Naive thymus-derived CD4-positive, alpha-beta T cell (primary cell): ENCODE measurements around the gene SLCO6A1. TPM values are rescaled to one million over a fixed set of nuclear protein-coding genes. Genes with fewer than 3 reads are reported as not detected.

Experiments
- ATAC-seq: fragments of 150-1000 bp; cut with Tn5 transposase; 2 replicates; pipeline ENCODE4 v1.10.0; 2021; ENCODE audit warnings: mild to moderate bottlenecking, moderate library complexity
- CTCF ChIA-PET: fragments of 350-600 bp; sonication (Branson Sonifier 250); formaldehyde crosslinking; loops from one replicate; lab custom pipeline; 2021; ENCODE audit warnings: antibody characterized with exemption; lab: Charles Lee
- POLR2A ChIA-PET: fragments of 350-600 bp; sonication (Branson Sonifier 250); formaldehyde crosslinking; loops from one replicate; lab custom pipeline; 2021; ENCODE audit warnings: antibody characterized with exemption, inconsistent platforms; lab: Charles Lee
- DNase-seq, 9 donors: peaks; one replicate each; pipeline versions ENCODE4 v3.0.0 to v3.0.0-alpha.2; 2020 to 2022; ENCODE audit warnings: mixed read lengths in 1 of 9
- H3K27ac ChIP-seq: one replicate; pipeline ENCODE4 v1.7.0; 2013; ENCODE audit warnings: mild to moderate bottlenecking, low read depth, low read length, moderate library complexity
- H3K27me3 ChIP-seq, 2 donors: one replicate each; pipeline ENCODE4 v1.7.0; 2013; ENCODE audit warnings: low read length in 2 of 2, mild to moderate bottlenecking in 2 of 2, moderate library complexity in 2 of 2; ENCODE audit not compliant: control insufficient read depth in 2 of 2, insufficient read depth in 2 of 2
- H3K36me3 ChIP-seq, 3 experiments: 1 replicate in 2 of 3; 2 replicates in 1 of 3; pipeline ENCODE4 v1.7.0; 2013; ENCODE audit warnings: low read length in 3 of 3, mild to moderate bottlenecking in 3 of 3, moderate library complexity in 1 of 3; ENCODE audit not compliant: insufficient read depth in 3 of 3, control insufficient read depth in 2 of 3
- H3K4me1 ChIP-seq, 2 donors: one replicate each; pipeline ENCODE4 v1.7.0; 2013; ENCODE audit warnings: low read length in 2 of 2, mild to moderate bottlenecking in 2 of 2, moderate library complexity in 1 of 2; ENCODE audit not compliant: control insufficient read depth in 2 of 2, insufficient read depth in 2 of 2
- H3K4me3 ChIP-seq: 2 replicates; pipeline ENCODE4 v1.7.0; 2013; ENCODE audit warnings: mild to moderate bottlenecking, low read length
- H3K9me3 ChIP-seq, 3 experiments: 1 replicate in 2 of 3; 2 replicates in 1 of 3; pipeline ENCODE4 v1.7.0; 2013; ENCODE audit warnings: low read length in 3 of 3; ENCODE audit not compliant: control insufficient read depth in 2 of 3
- H3K27ac Mint-ChIP-seq, 9 donors: one replicate each; pipeline ENCODE4 v1.8.0; 2020 to 2022; ENCODE audit warnings: mixed read lengths in 9 of 9, mild to moderate bottlenecking in 8 of 9, moderate library complexity in 5 of 9, inconsistent platforms in 2 of 9
- H3K27me3 Mint-ChIP-seq, 5 donors: one replicate each; pipeline ENCODE4 v1.8.0; 2021 to 2022; ENCODE audit warnings: mixed read lengths in 5 of 5, mild to moderate bottlenecking in 1 of 5
- H3K36me3 Mint-ChIP-seq, 5 donors: one replicate each; pipeline ENCODE4 v1.8.0; 2020 to 2022; ENCODE audit warnings: mixed read lengths in 5 of 5, mild to moderate bottlenecking in 3 of 5, inconsistent platforms in 1 of 5
- H3K4me1 Mint-ChIP-seq, 7 donors: one replicate each; pipeline ENCODE4 v1.8.0; 2020 to 2022; ENCODE audit warnings: mixed read lengths in 7 of 7, mild to moderate bottlenecking in 3 of 7, inconsistent platforms in 1 of 7
- H3K4me3 Mint-ChIP-seq, 10 donors: one replicate each; pipeline ENCODE4 v1.8.0; 2020 to 2022; ENCODE audit warnings: mild to moderate bottlenecking in 10 of 10, mixed read lengths in 10 of 10, moderate library complexity in 6 of 10, inconsistent platforms in 2 of 10
- H3K9me3 Mint-ChIP-seq, 11 donors: one replicate each; pipeline ENCODE4 v1.8.0; 2020 to 2022; ENCODE audit warnings: mixed read lengths in 11 of 11, mild to moderate bottlenecking in 4 of 11, inconsistent platforms in 1 of 11, moderate library complexity in 1 of 11
- intact Hi-C, 2 donors: fragments of 100-400 bp; cut with micrococcal nuclease; formaldehyde crosslinking; loops; one replicate each; pipeline ENCODE4 v1.15.1; 2023
- polyA plus RNA-seq, 2 donors: library from polyadenylated mRNA; unstranded; fragments of 300-500 nt; fragmentation: Illumina TruSeq; gene quantifications; one replicate each; pipeline ENCODE4 v1.2.3, GENCODE V29; 2021
- total RNA-seq, 6 experiments: library from RNA in 5 of 6; stranded (reverse) in 5 of 6; gene quantifications; 1 replicate in 5 of 6; 2 replicates in 1 of 6; pipeline ENCODE4 v1.2.3 and lab custom pipeline; 2021 to 2026

SLCO6A1 gene
- total and polyA plus RNA-seq, 7 experiments from 2014 or later, result not detected

GRCh38 chr5:102453716-102454115, 45.1 kb downstream of the SLCO6A1 start:
- DNase-seq, result no peak
- no peaks in the 10 kb centered on the region for H3K36me3 ChIP-seq
- Mint-ChIP-seq H3K36me3 (no peaks in the 10 kb centered on the region), H3K27ac (no peak overlapping the region), H3K9me3 (peaks cover 0 to 7% (median 2%) of the 10 kb centered on the region in 11 donors), H3K4me3 (peak overlapping the region in 1 of 10 donors; percentile 35), H3K4me1 (peaks cover 0 to 8% (median 0%) of the 10 kb centered on the region in 7 donors), H3K27me3 (peaks cover 0 to 11% (median 0%) of the 10 kb centered on the region in 5 donors)
- no peak overlapping the region for H3K4me3 ChIP-seq
- ChIA-PET POLR2A (no interaction called here), CTCF (no interaction called here)
- H3K27ac ChIP-seq, result no peak overlapping the region
- H3K9me3 ChIP-seq, result no peaks in the 10 kb centered on the region
- H3K27me3 ChIP-seq, result no peaks in the 10 kb centered on the region
- intact Hi-C loops, result no loop called here
- no peak for ATAC-seq
- no peaks in the 10 kb centered on the region for H3K4me1 ChIP-seq

- H3K4me3 ChIP-seq, result no peak overlapping the region
- peaks cover 0 to 11% (median 0%) of the 10 kb centered on the region in 5 donors for H3K27me3 Mint-ChIP-seq
- H3K4me1 Mint-ChIP-seq, result peaks cover 0 to 8% (median 0%) of the 10 kb centered on the region in 7 donors
- no peaks in the 10 kb centered on the region for H3K36me3 ChIP-seq
- H3K27ac Mint-ChIP-seq, result no peak overlapping the region
- ChIA-PET POLR2A (no interaction called here), CTCF (no interaction called here)
- H3K4me3 Mint-ChIP-seq, result no peak overlapping the region
- no peaks in the 10 kb centered on the region for H3K9me3 ChIP-seq
- DNase-seq (no peak), ATAC-seq (no peak)
- intact Hi-C loops, result no loop called here
- H3K27ac ChIP-seq, result no peak overlapping the region
- peaks cover 0 to 12% (median 4%) of the 10 kb centered on the region in 11 donors for H3K9me3 Mint-ChIP-seq
- no peaks in the 10 kb centered on the region for H3K27me3 ChIP-seq
- H3K36me3 Mint-ChIP-seq, result no peaks in the 10 kb centered on the region
- H3K4me1 ChIP-seq, result no peaks in the 10 kb centered on the region
Measured at GRCh38 chr5:102451082-102451481, 47.7 kb downstream of the SLCO6A1 start.

GRCh38 chr5:102450313-102450990, 48.3 kb downstream of the SLCO6A1 start:
- H3K27ac ChIP-seq, result no peak overlapping the region
- H3K4me3 ChIP-seq, result no peak overlapping the region
- H3K27me3 Mint-ChIP-seq, result peaks cover 0 to 11% (median 0%) of the 10 kb centered on the region in 5 donors
- H3K9me3 ChIP-seq, result no peaks in the 10 kb centered on the region
- H3K4me1 Mint-ChIP-seq, result peaks cover 0 to 8% (median 0%) of the 10 kb centered on the region in 7 donors
- intact Hi-C loops, result no loop called here
- H3K27me3 ChIP-seq, result no peaks in the 10 kb centered on the region
- no peak overlapping the region for H3K27ac Mint-ChIP-seq
- ChIA-PET POLR2A (no interaction called here), CTCF (no interaction called here)
- ATAC-seq, result no peak
- H3K36me3 ChIP-seq, result no peaks in the 10 kb centered on the region
- H3K36me3 Mint-ChIP-seq, result no peaks in the 10 kb centered on the region
- no peak for DNase-seq
- no peak overlapping the region for H3K4me3 Mint-ChIP-seq
- peaks cover 0 to 13% (median 4%) of the 10 kb centered on the region in 11 donors for H3K9me3 Mint-ChIP-seq
- no peaks in the 10 kb centered on the region for H3K4me1 ChIP-seq

GRCh38 chr5:102433473-102433872, 65.3 kb downstream of the SLCO6A1 start:
- H3K27me3 ChIP-seq, result no peaks in the 10 kb centered on the region
- no peak overlapping the region for H3K27ac Mint-ChIP-seq
- no peaks in the 10 kb centered on the region for H3K4me1 ChIP-seq
- H3K4me3 ChIP-seq, result no peak overlapping the region
- H3K9me3 ChIP-seq, result no peaks in the 10 kb centered on the region
- DNase-seq, result no peak
- H3K27me3 Mint-ChIP-seq, result peaks cover 0 to 6% (median 0%) of the 10 kb centered on the region in 5 donors
- no peaks in the 10 kb centered on the region for H3K36me3 Mint-ChIP-seq
- no peaks in the 10 kb centered on the region for H3K36me3 ChIP-seq
- CTCF ChIA-PET, result no interaction called here
- no peak for ATAC-seq
- H3K4me1 Mint-ChIP-seq, result no peaks in the 10 kb centered on the region
- intact Hi-C loops, result no loop called here
- no peak overlapping the region for H3K27ac ChIP-seq
- H3K9me3 Mint-ChIP-seq, result peaks cover 0 to 17% (median 6%) of the 10 kb centered on the region in 11 donors
- POLR2A ChIA-PET, result no interaction called here
- no peak overlapping the region for H3K4me3 Mint-ChIP-seq

- no peaks in the 10 kb centered on the region for H3K36me3 Mint-ChIP-seq
- intact Hi-C loops, result no loop called here
- ATAC-seq (no peak), DNase-seq (no peak)
- Histone ChIP-seq H3K27me3 (no peaks in the 10 kb centered on the region), H3K4me3 (no peak overlapping the region), H3K4me1 (no peaks in the 10 kb centered on the region), H3K36me3 (no peaks in the 10 kb centered on the region), H3K9me3 (no peaks in the 10 kb centered on the region), H3K27ac (no peak overlapping the region)
- no peak overlapping the region for H3K4me3 Mint-ChIP-seq
- POLR2A ChIA-PET, result no interaction called here
- peaks cover 0 to 7% (median 0%) of the 10 kb centered on the region in 5 donors for H3K27me3 Mint-ChIP-seq
- no peaks in the 10 kb centered on the region for H3K4me1 Mint-ChIP-seq
- CTCF ChIA-PET, result no interaction called here
- H3K27ac Mint-ChIP-seq, result no peak overlapping the region
- H3K9me3 Mint-ChIP-seq, result peaks cover 2 to 29% (median 11%) of the 10 kb centered on the region in 11 donors
Measured at GRCh38 chr5:102421647-102422046, 77.2 kb downstream of the SLCO6A1 start.

GRCh38 chr5:102418531-102418930, 80.3 kb downstream of the SLCO6A1 start:
- H3K27me3 Mint-ChIP-seq, result peaks cover 0 to 7% (median 0%) of the 10 kb centered on the region in 5 donors
- peaks cover 0 to 12% (median 3%) of the 10 kb centered on the region in 11 donors for H3K9me3 Mint-ChIP-seq
- intact Hi-C loops, result no loop called here
- H3K27ac Mint-ChIP-seq, result no peak overlapping the region
- Histone ChIP-seq H3K36me3 (no peaks in the 10 kb centered on the region), H3K27me3 (no peaks in the 10 kb centered on the region), H3K27ac (no peak overlapping the region), H3K4me1 (no peaks in the 10 kb centered on the region), H3K4me3 (no peak overlapping the region), H3K9me3 (no peaks in the 10 kb centered on the region)
- no peaks in the 10 kb centered on the region for H3K4me1 Mint-ChIP-seq
- ChIA-PET POLR2A (no interaction called here), CTCF (no interaction called here)
- ATAC-seq, result no peak
- H3K36me3 Mint-ChIP-seq, result no peaks in the 10 kb centered on the region
- no peak for DNase-seq
- no peak overlapping the region for H3K4me3 Mint-ChIP-seq

GRCh38 chr5:102414448-102414847, 84.4 kb downstream of the SLCO6A1 start:
- no peaks in the 10 kb centered on the region for H3K4me1 Mint-ChIP-seq
- intact Hi-C loops, result no loop called here
- H3K9me3 ChIP-seq, result no peaks in the 10 kb centered on the region

More at GRCh38 chr5:102414448-102414847, 84.4 kb downstream of the SLCO6A1 start:
- Histone ChIP-seq H3K4me1 (no peaks in the 10 kb centered on the region), H3K4me3 (no peak overlapping the region), H3K27me3 (no peaks in the 10 kb centered on the region), H3K36me3 (no peaks in the 10 kb centered on the region), H3K27ac (no peak overlapping the region)
- Mint-ChIP-seq H3K4me3 (no peak overlapping the region), H3K27ac (no peak overlapping the region), H3K9me3 (peaks cover 0 to 4% (median 0%) of the 10 kb centered on the region in 11 donors), H3K36me3 (no peaks in the 10 kb centered on the region), H3K27me3 (peaks cover 0 to 5% (median 0%) of the 10 kb centered on the region in 5 donors)
- DNase-seq (no peak), ATAC-seq (no peak)
- ChIA-PET POLR2A (no interaction called here), CTCF (no interaction called here)
